ENCODE measurements around the gene ATP10D.

ATP10D gene

GRCh38 chr4:47500776-47501175 is 15.7 kb downstream of the ATP10D start:
- no peaks in the 10 kb centered on the region for H3K9me3 Mint-ChIP-seq
- H3K4me1 Mint-ChIP-seq, result no peaks in the 10 kb centered on the region
- H3K4me3 Mint-ChIP-seq, result no peak overlapping the region
- H3K27me3 Mint-ChIP-seq (ENCODE audit: low read depth), result no peaks in the 10 kb centered on the region
- no peak for TF ChIP-seq CTCF (IDR thresholded peaks at IDR 0.05; ENCODE audit: unreplicated experiment in 3 of 3)
- H3K27ac Mint-ChIP-seq, result no peak overlapping the region
- H3K36me3 Mint-ChIP-seq (ENCODE audit: low read depth), result no peaks in the 10 kb centered on the region

GRCh38 chr4:47505147-47505546 is 20.1 kb downstream of the ATP10D start:
- H3K9me3 Mint-ChIP-seq, result no peaks in the 10 kb centered on the region
- no peak overlapping the region for H3K4me3 Mint-ChIP-seq
- H3K27ac Mint-ChIP-seq, result no peak overlapping the region
- no peaks in the 10 kb centered on the region for H3K36me3 Mint-ChIP-seq (ENCODE audit: low read depth)
- H3K27me3 Mint-ChIP-seq (ENCODE audit: low read depth), result no peaks in the 10 kb centered on the region
- no peak for TF ChIP-seq CTCF (IDR thresholded peaks at IDR 0.05; ENCODE audit: unreplicated experiment in 3 of 3)
- H3K4me1 Mint-ChIP-seq, result no peaks in the 10 kb centered on the region

GRCh38 chr4:47505666-47506065 is 20.6 kb downstream of the ATP10D start:
- Mint-ChIP-seq H3K27me3 (ENCODE audit: low read depth) (no peaks in the 10 kb centered on the region), H3K9me3 (no peaks in the 10 kb centered on the region)

GRCh38 chr4:47510506-47511143 is 25.6 kb downstream of the ATP10D start:
- no peak overlapping the region for H3K4me3 Mint-ChIP-seq
- H3K9me3 Mint-ChIP-seq, result no peaks in the 10 kb centered on the region
- H3K27ac Mint-ChIP-seq, result peak overlapping the region; percentile 3 to 29 (median 25)
- TF ChIP-seq CTCF (IDR thresholded peaks at IDR 0.05; ENCODE audit: unreplicated experiment in 3 of 3), result peak; percentile 7 to 29 (median 15)
- peaks cover 27% of the 10 kb centered on the region for H3K36me3 Mint-ChIP-seq (ENCODE audit: low read depth)
- no peaks in the 10 kb centered on the region for H3K4me1 Mint-ChIP-seq
- peaks cover 4% of the 10 kb centered on the region for H3K27me3 Mint-ChIP-seq (ENCODE audit: low read depth)

More at GRCh38 chr4:47505666-47506065, 20.6 kb downstream of the ATP10D start:
- Mint-ChIP-seq H3K4me3 (no peak overlapping the region), H3K4me1 (no peaks in the 10 kb centered on the region), H3K27ac (no peak overlapping the region), H3K36me3 (ENCODE audit: low read depth) (no peaks in the 10 kb centered on the region)
- TF ChIP-seq CTCF (IDR thresholded peaks at IDR 0.05; ENCODE audit: unreplicated experiment in 3 of 3), result no peak

- peaks cover 27% of the 10 kb centered on the region for H3K36me3 Mint-ChIP-seq (ENCODE audit: low read depth)
- H3K27me3 Mint-ChIP-seq (ENCODE audit: low read depth), result peaks cover 4% of the 10 kb centered on the region
- H3K4me3 Mint-ChIP-seq, result no peak overlapping the region
- no peaks in the 10 kb centered on the region for H3K9me3 Mint-ChIP-seq
- TF ChIP-seq CTCF (IDR thresholded peaks at IDR 0.05; ENCODE audit: unreplicated experiment in 3 of 3), result no peak
- no peak overlapping the region for H3K27ac Mint-ChIP-seq
- H3K4me1 Mint-ChIP-seq, result no peaks in the 10 kb centered on the region
These were observed 28.4 kb downstream of the ATP10D start for GRCh38 chr4:47513461-47513860.

GRCh38 chr4:47519239-47519883 is 34.3 kb downstream of the ATP10D start:
- Mint-ChIP-seq H3K27ac (no peak overlapping the region), H3K4me3 (no peak overlapping the region), H3K27me3 (ENCODE audit: low read depth) (no peaks in the 10 kb centered on the region), H3K36me3 (ENCODE audit: low read depth) (peaks cover 18% of the 10 kb centered on the region), H3K9me3 (no peaks in the 10 kb centered on the region), H3K4me1 (no peaks in the 10 kb centered on the region)
- TF ChIP-seq CTCF (IDR thresholded peaks at IDR 0.05; ENCODE audit: unreplicated experiment in 3 of 3), result no peak

Data from nephron (organoid).